Ureter (tissue), 1 donor: ENCODE results near the gene CCDC8. TPM values are rescaled to one million over a fixed set of nuclear protein-coding genes. Genes with fewer than 3 reads are reported as not detected.
"Not testable (repeated sequence)": the region's sequence is repeated elsewhere in the genome, so short reads cannot be mapped to it uniquely, and the experiment has no call there.

Source experiments
- DNase-seq: peaks from one replicate; pipeline ENCODE4 v3.0.0-alpha.2; 2020; ENCODE audit warnings: low spot score
- total RNA-seq: library from RNA; stranded (reverse); gene quantifications from one replicate; pipeline ENCODE4 v1.2.4, GENCODE V29; 2023
- donor health status: DM: yes; HTN: yes; CAD: no.

CCDC8 gene
- total RNA-seq, 1 donor from 2014 or later, result 10.7 TPM

- DNase-seq, result no peak
Measured at GRCh38 chr19:46404753-46405468, 8.5 kb downstream of the CCDC8 start.

GRCh38 chr19:46404055-46404752, 9.2 kb downstream of the CCDC8 start:
- no peak for DNase-seq

- no peak for DNase-seq
Measured at GRCh38 chr19:46402725-46403124, 10.6 kb downstream of the CCDC8 start.

GRCh38 chr19:46397801-46398479, 15.4 kb downstream of the CCDC8 start:
- not testable (repeated sequence) for DNase-seq

GRCh38 chr19:46394402-46394797, 19.0 kb downstream of the CCDC8 start:
- DNase-seq, result no peak

- DNase-seq, result no peak
Measured at GRCh38 chr19:46393456-46394401, 19.6 kb downstream of the CCDC8 start.

GRCh38 chr19:46392837-46393236, 20.5 kb downstream of the CCDC8 start:
- no peak for DNase-seq

GRCh38 chr19:46392252-46392801, 21.0 kb downstream of the CCDC8 start:
- no peak for DNase-seq

- no peak for DNase-seq
Measured at GRCh38 chr19:46391296-46392251, 21.8 kb downstream of the CCDC8 start.

- no peak for DNase-seq
Measured at GRCh38 chr19:46390866-46391265, 22.5 kb downstream of the CCDC8 start.

- DNase-seq, result no peak
Measured at GRCh38 chr19:46390121-46390858, 23.1 kb downstream of the CCDC8 start.

- DNase-seq, result no peak
Measured at GRCh38 chr19:46388311-46389095, 24.9 kb downstream of the CCDC8 start.

- DNase-seq, result no peak
Measured at GRCh38 chr19:46387713-46388130, 25.6 kb downstream of the CCDC8 start.

- no peak for DNase-seq
Measured at GRCh38 chr19:46386996-46387712, 26.2 kb downstream of the CCDC8 start.

GRCh38 chr19:46386151-46386550, 27.2 kb downstream of the CCDC8 start:
- DNase-seq, result no peak

GRCh38 chr19:46385636-46386035, 27.7 kb downstream of the CCDC8 start:
- DNase-seq, result no peak

- DNase-seq, result no peak
Measured at GRCh38 chr19:46384396-46384795, 29.0 kb downstream of the CCDC8 start.

- no peak for DNase-seq
Measured at GRCh38 chr19:46383846-46384245, 29.5 kb downstream of the CCDC8 start.
